ENCODE data around the gene IFNB1.

GRCh38 chr9:21119093-21119770, 41.5 kb upstream of the IFNB1 start:
- TF ChIP-seq CTCF (IDR thresholded peaks at IDR 0.05; ENCODE audit: low read depth, low read length, missing input control), result no peak
- TF ChIP-seq GABPA (IDR thresholded peaks at IDR 0.05 in 1 of 2, conservative IDR thresholded peaks at IDR 0.05 in 1 of 2), result no peak
- TF ChIP-seq ZBTB33 (IDR thresholded peaks at IDR 0.05), result no peak
- no peak for TF ChIP-seq TAF1 (conservative IDR thresholded peaks at IDR 0.05)
- no peak for TF ChIP-seq SP1 (IDR thresholded peaks at IDR 0.05)

Data from liver (tissue), 3 donors.